Neural crest cell (in vitro differentiated cells): ENCODE measurements around the gene OR4D9. TPM values are rescaled to one million over a fixed set of nuclear protein-coding genes. Genes with fewer than 3 reads are reported as not detected.

Source experiments
- DNase-seq: peaks from one replicate; pipeline ENCODE4 v3.0.0; 2021; ENCODE audit warnings: low read depth, mixed read lengths, low spot score
- H3K27ac Mint-ChIP-seq: one replicate; pipeline ENCODE4 v1.8.0; 2021; ENCODE audit warnings: mild to moderate bottlenecking, mixed read lengths; ENCODE audit not compliant: unreplicated experiment
- H3K27me3 Mint-ChIP-seq: 2 replicates; pipeline ENCODE4 v1.8.0; 2021; ENCODE audit warnings: low read depth, mild to moderate bottlenecking, mixed read lengths
- H3K36me3 Mint-ChIP-seq: 2 replicates; pipeline ENCODE4 v1.8.0; 2021; ENCODE audit warnings: low read depth, mild to moderate bottlenecking, mixed read lengths
- H3K4me1 Mint-ChIP-seq: 2 replicates; pipeline ENCODE4 v1.8.0; 2021; ENCODE audit warnings: mixed read lengths
- H3K4me3 Mint-ChIP-seq: one replicate; pipeline ENCODE4 v1.8.0; 2021; ENCODE audit warnings: mild to moderate bottlenecking, mixed read lengths
- H3K9me3 Mint-ChIP-seq: 2 replicates; pipeline ENCODE4 v1.8.0; 2021; ENCODE audit warnings: mixed read lengths
- CTCF ChIP-seq: fragments of 200-600 bp; sonication (generic); conservative IDR thresholded peaks from 2 replicates; pipeline ENCODE4 v1.5.0; 2021; ENCODE audit warnings: antibody characterized with exemption, mild to moderate bottlenecking
- total RNA-seq: library from RNA; stranded (reverse); gene quantifications from 2 replicates; pipeline ENCODE4 v1.2.1, GENCODE V29; 2021

OR4D9 gene
- total RNA-seq, 1 donor from 2014 or later = not detected

DNA sequence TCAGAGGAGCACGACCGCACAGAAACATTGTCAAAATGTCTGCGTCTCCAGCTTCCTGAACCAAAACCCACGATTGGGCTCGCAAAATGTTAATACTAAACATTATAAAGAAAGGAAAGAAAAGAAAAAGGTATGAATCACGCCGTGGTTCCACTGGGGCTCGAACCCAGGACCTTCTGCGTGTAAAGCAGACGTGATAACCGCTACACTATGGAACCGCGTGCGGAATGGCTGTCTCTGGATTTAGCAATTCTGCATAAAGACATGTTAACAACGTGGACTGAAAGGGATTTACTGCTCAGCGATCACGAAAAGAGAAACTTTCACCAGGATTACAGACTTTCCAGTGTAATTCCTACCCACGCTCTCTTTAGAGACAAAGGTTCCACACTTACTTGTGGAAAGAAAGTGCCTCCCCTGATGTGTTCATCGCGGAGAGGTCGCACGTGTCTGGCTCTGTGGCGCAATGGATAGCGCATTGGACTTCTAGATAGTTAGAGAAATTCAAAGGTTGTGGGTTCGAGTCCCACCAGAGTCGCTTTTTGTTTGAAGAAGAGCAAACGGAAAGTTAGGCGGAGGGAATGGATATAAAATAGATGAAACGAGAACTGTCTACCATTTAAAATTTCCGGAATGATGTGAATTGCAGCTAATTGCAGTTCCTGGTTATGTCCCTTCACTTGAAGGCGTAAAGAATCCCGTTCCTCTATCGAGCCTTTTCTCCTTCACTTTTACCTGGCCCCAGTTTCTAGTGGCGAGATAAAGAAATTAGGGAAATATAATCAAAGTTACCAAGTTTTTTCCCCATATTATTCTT lies 39.7 kb downstream of the OR4D9 start:
- Mint-ChIP-seq H3K27me3 (peaks cover 35% of the 10 kb centered on the region), H3K27ac (peak overlapping the region; percentile 91), H3K36me3 (peaks cover 7% of the 10 kb centered on the region), H3K4me3 (peak overlapping the region; percentile 94), H3K4me1 (peaks cover 42% of the 10 kb centered on the region), H3K9me3 (no peaks in the 10 kb centered on the region)
- peak; percentile 83 for DNase-seq
- no peak for TF ChIP-seq CTCF

GRCh38 chr11:59551659-59552521 lies 40.6 kb downstream of the OR4D9 start:
- Mint-ChIP-seq H3K27ac (peak overlapping the region; percentile 70), H3K36me3 (peaks cover 10% of the 10 kb centered on the region), H3K4me3 (peak overlapping the region; percentile 94), H3K4me1 (peaks cover 48% of the 10 kb centered on the region), H3K27me3 (peaks cover 44% of the 10 kb centered on the region), H3K9me3 (no peaks in the 10 kb centered on the region)
- TF ChIP-seq CTCF = no peak
- peak; percentile 57 for DNase-seq

GRCh38 chr11:59552844-59553243 lies 41.5 kb downstream of the OR4D9 start:
- Mint-ChIP-seq H3K27ac (no peak overlapping the region), H3K9me3 (no peaks in the 10 kb centered on the region), H3K4me3 (peak overlapping the region; percentile 74), H3K36me3 (peaks cover 10% of the 10 kb centered on the region), H3K27me3 (peaks cover 50% of the 10 kb centered on the region), H3K4me1 (peaks cover 53% of the 10 kb centered on the region)
- no peak for DNase-seq
- TF ChIP-seq CTCF = no peak

DNA sequence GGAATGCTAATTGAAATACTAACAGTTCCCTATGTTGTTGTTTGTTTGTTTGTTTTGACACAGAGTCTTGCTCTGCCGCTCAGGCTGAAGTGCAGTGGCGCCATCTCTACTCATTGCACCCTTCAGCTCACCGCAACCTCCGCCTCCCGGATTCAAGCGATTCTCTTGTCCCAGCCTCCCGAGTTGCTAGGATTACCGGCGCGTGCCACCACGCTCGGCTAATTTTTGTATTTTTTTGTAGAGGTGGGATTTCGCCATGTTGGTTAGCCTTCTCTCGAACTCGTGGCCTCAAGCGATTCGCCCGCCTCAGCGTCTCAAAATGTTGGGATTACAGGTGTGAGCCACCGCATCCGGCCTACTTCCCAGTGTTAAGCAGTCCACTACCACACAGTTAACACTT lies 42.0 kb downstream of the OR4D9 start:
- peaks cover 10% of the 10 kb centered on the region for H3K36me3 Mint-ChIP-seq
- peaks cover 58% of the 10 kb centered on the region for H3K4me1 Mint-ChIP-seq
- no peak overlapping the region for H3K27ac Mint-ChIP-seq
- H3K4me3 Mint-ChIP-seq = peak overlapping the region; percentile 33
- no peak for DNase-seq
- peaks cover 55% of the 10 kb centered on the region for H3K27me3 Mint-ChIP-seq
- H3K9me3 Mint-ChIP-seq = no peaks in the 10 kb centered on the region
- TF ChIP-seq CTCF = no peak

- peak overlapping the region; percentile 99 for H3K4me3 Mint-ChIP-seq
- H3K9me3 Mint-ChIP-seq = peaks cover 2% of the 10 kb centered on the region
- H3K27me3 Mint-ChIP-seq = peaks cover 60% of the 10 kb centered on the region
- peaks cover 14% of the 10 kb centered on the region for H3K36me3 Mint-ChIP-seq
- no peak for TF ChIP-seq CTCF
- peak overlapping the region; percentile 53 for H3K27ac Mint-ChIP-seq
- H3K4me1 Mint-ChIP-seq = peaks cover 53% of the 10 kb centered on the region
- DNase-seq = no peak
Observed at GRCh38 chr11:59555601-59556114, 44.3 kb downstream of the OR4D9 start.
